HFFc6 (cell line): ENCODE measurements around the gene TUSC2. TPM values are rescaled to one million over a fixed set of nuclear protein-coding genes. Genes with fewer than 3 reads are reported as not detected.

Experiments
- DNase-seq: peaks from one replicate; pipeline ENCODE4 v3.0.0-alpha.2; 2018
- H3K27ac Mint-ChIP-seq: 2 replicates; pipeline ENCODE4 v1.8.0; 2020; ENCODE audit warnings: mild to moderate bottlenecking, mixed read lengths
- H3K27me3 Mint-ChIP-seq: 2 replicates; pipeline ENCODE4 v1.8.0; 2021; ENCODE audit warnings: mild to moderate bottlenecking, moderate library complexity, mixed read lengths; ENCODE audit not compliant: insufficient read depth
- H3K36me3 Mint-ChIP-seq: 2 replicates; pipeline ENCODE4 v1.8.0; 2021; ENCODE audit warnings: low read depth, mixed read lengths
- H3K4me1 Mint-ChIP-seq: 2 replicates; pipeline ENCODE4 v1.8.0; 2020; ENCODE audit warnings: low read depth, mixed read lengths
- H3K4me3 Mint-ChIP-seq: 2 replicates; pipeline ENCODE4 v1.8.0; 2020; ENCODE audit warnings: mild to moderate bottlenecking, moderate library complexity, mixed read lengths
- H3K9me3 Mint-ChIP-seq: 2 replicates; pipeline ENCODE4 v1.8.0; 2020; ENCODE audit warnings: mild to moderate bottlenecking, mixed read lengths
- CTCF ChIP-seq: fragments of 200-600 bp; sonication (generic); IDR thresholded peaks from 2 replicates; pipeline ENCODE4 v1.5.0; 2021; ENCODE audit warnings: antibody characterized with exemption, mild to moderate bottlenecking
- total RNA-seq, 6 experiments: library from RNA; stranded (reverse); fragmentation: NEBNext Ultra II Directional; extraction: Animal tissue kit (Norgen Biotek cat#: 25700); gene quantifications; 2 replicates in 1 of 6; 3 replicates in 5 of 6; pipeline ENCODE4 v1.2.3, GENCODE V29; 2021

Gene TUSC2
- total RNA-seq, 6 experiments from 2014 or later: 23.9 to 34.2 (median 26.8) TPM

GRCh38 chr3:50365080-50365841 lies 37.2 kb upstream of the TUSC2 start:
- peaks cover 9% of the 10 kb centered on the region for H3K27me3 Mint-ChIP-seq
- H3K4me3 Mint-ChIP-seq: peak overlapping the region; percentile 69; the same call in 1 of the 2 replicates
- DNase-seq: no peak
- H3K27ac Mint-ChIP-seq: no peak overlapping the region
- H3K9me3 Mint-ChIP-seq: no peaks in the 10 kb centered on the region
- no peaks in the 10 kb centered on the region for H3K4me1 Mint-ChIP-seq
- TF ChIP-seq CTCF: no peak
- no peaks in the 10 kb centered on the region for H3K36me3 Mint-ChIP-seq

- Mint-ChIP-seq H3K9me3 (no peaks in the 10 kb centered on the region), H3K36me3 (no peaks in the 10 kb centered on the region), H3K4me1 (no peaks in the 10 kb centered on the region), H3K27me3 (peaks cover 9% of the 10 kb centered on the region), H3K27ac (no peak overlapping the region), H3K4me3 (peak overlapping the region; percentile 69)
- no peak for TF ChIP-seq CTCF
- no peak for DNase-seq
Observed at GRCh38 chr3:50364573-50365079, 36.6 kb upstream of the TUSC2 start.

- peak overlapping the region; percentile 91; the same call in 1 of the 2 replicates for H3K27ac Mint-ChIP-seq
- TF ChIP-seq CTCF: no peak
Observed at GRCh38 chr3:50359760-50360110, 31.7 kb upstream of the TUSC2 start.

GRCh38 chr3:50358911-50359759 lies 31.1 kb upstream of the TUSC2 start, which contains the start of gene TMEM115:
Gene TMEM115, minus strand, starts transcription at chr3:50359521. Its CDS starts 458 bp downstream, at chr3:50359063.
- H3K27me3 Mint-ChIP-seq: peaks cover 3% of the 10 kb centered on the region; the same call in 1 of the 2 replicates
- peak within 1 kb of the TSS; percentile 97 for H3K4me3 Mint-ChIP-seq
- peak; percentile 99 for DNase-seq
- TF ChIP-seq CTCF: no peak
- H3K4me1 Mint-ChIP-seq: peaks cover 33% of the 10 kb centered on the region
- H3K36me3 Mint-ChIP-seq: peaks cover 23% of the 10 kb centered on the region
- no peaks in the 10 kb centered on the region for H3K9me3 Mint-ChIP-seq
- peak within 1 kb of the TSS; percentile 91 for H3K27ac Mint-ChIP-seq

More at GRCh38 chr3:50359760-50360110, 31.7 kb upstream of the TUSC2 start:
- DNase-seq: no peak
- Mint-ChIP-seq H3K4me1 (peaks cover 33% of the 10 kb centered on the region), H3K36me3 (peaks cover 19% of the 10 kb centered on the region), H3K9me3 (no peaks in the 10 kb centered on the region), H3K4me3 (peak overlapping the region; percentile 97), H3K27me3 (peaks cover 3% of the 10 kb centered on the region; the same call in 1 of the 2 replicates)

GRCh38 chr3:50358355-50358910 lies 30.4 kb upstream of the TUSC2 start:
- peaks cover 33% of the 10 kb centered on the region for H3K4me1 Mint-ChIP-seq
- peak overlapping the region; percentile 81 for H3K27ac Mint-ChIP-seq
- peaks cover 24% of the 10 kb centered on the region for H3K36me3 Mint-ChIP-seq
- no peak for TF ChIP-seq CTCF
- H3K27me3 Mint-ChIP-seq: peaks cover 3% of the 10 kb centered on the region; the same call in 1 of the 2 replicates
- DNase-seq: no peak
- no peaks in the 10 kb centered on the region for H3K9me3 Mint-ChIP-seq
- H3K4me3 Mint-ChIP-seq: peak overlapping the region; percentile 97
